ENCODE data around the gene CPB1.

CPB1 gene

GRCh38 chr3:148901987-148902791 lies 74.6 kb downstream of the CPB1 start:
- DNase-seq, result no peak

GRCh38 chr3:148903022-148903442 lies 75.4 kb downstream of the CPB1 start:
- H4K20me1 ChIP-seq (ENCODE audit: insufficient read depth, low read length), result no peaks in the 10 kb centered on the region
- no peaks in the 10 kb centered on the region for H3K79me2 ChIP-seq (ENCODE audit: insufficient read depth, low read length)
- TF ChIP-seq EZH2 (IDR thresholded peaks at IDR 0.05; ENCODE audit: borderline replicate concordance, low read depth, low read length, severe bottlenecking) (no peak), CTCF (IDR thresholded peaks at IDR 0.05; ENCODE audit: borderline replicate concordance, extremely low read depth, low read length, poor library complexity, severe bottlenecking) (no peak)
- H3K9ac ChIP-seq (ENCODE audit: low read depth, low read length), result no peak overlapping the region
- no peak for DNase-seq
- H3K36me3 ChIP-seq (ENCODE audit: insufficient read depth, low read length), result no peaks in the 10 kb centered on the region
- no peak overlapping the region for H3K4me2 ChIP-seq (ENCODE audit: insufficient read depth, low read length)
- no peak overlapping the region for H2AFZ ChIP-seq (ENCODE audit: low read depth, low read length)
- no peak for ATAC-seq (ENCODE audit: insufficient read depth, low read depth)
- H3K4me1 ChIP-seq (ENCODE audit: insufficient read depth, low read length), result no peaks in the 10 kb centered on the region
- H3K4me3 ChIP-seq (ENCODE audit: low read depth in 1 of 2, low read length in 2 of 2), result no peak overlapping the region
- no peak overlapping the region for H3K27ac ChIP-seq (ENCODE audit: low read length)
- peaks cover under 1% of the 10 kb centered on the region for H3K27me3 ChIP-seq (ENCODE audit: insufficient read depth, low read length, poor library complexity)
- H3K9me3 ChIP-seq (ENCODE audit: insufficient read depth, low read length, severe bottlenecking), result no peaks in the 10 kb centered on the region

More at GRCh38 chr3:148901987-148902791, 74.6 kb downstream of the CPB1 start:
- no peaks in the 10 kb centered on the region for H4K20me1 ChIP-seq (ENCODE audit: insufficient read depth, low read length)
- no peak for TF ChIP-seq CTCF (IDR thresholded peaks at IDR 0.05; ENCODE audit: borderline replicate concordance, extremely low read depth, low read length, poor library complexity, severe bottlenecking)
- no peak for TF ChIP-seq EZH2 (IDR thresholded peaks at IDR 0.05; ENCODE audit: borderline replicate concordance, low read depth, low read length, severe bottlenecking)
- H3K27ac ChIP-seq (ENCODE audit: low read length), result no peak overlapping the region
- no peak overlapping the region for H3K4me2 ChIP-seq (ENCODE audit: insufficient read depth, low read length)
- H2AFZ ChIP-seq (ENCODE audit: low read depth, low read length), result no peak overlapping the region
- H3K9me3 ChIP-seq (ENCODE audit: insufficient read depth, low read length, severe bottlenecking), result no peaks in the 10 kb centered on the region
- H3K27me3 ChIP-seq (ENCODE audit: insufficient read depth, low read length, poor library complexity), result no peaks in the 10 kb centered on the region
- H3K9ac ChIP-seq (ENCODE audit: low read depth, low read length), result no peak overlapping the region
- no peaks in the 10 kb centered on the region for H3K79me2 ChIP-seq (ENCODE audit: insufficient read depth, low read length)
- ATAC-seq (ENCODE audit: insufficient read depth, low read depth), result no peak
- H3K4me1 ChIP-seq (ENCODE audit: insufficient read depth, low read length), result no peaks in the 10 kb centered on the region
- H3K36me3 ChIP-seq (ENCODE audit: insufficient read depth, low read length), result no peaks in the 10 kb centered on the region
- H3K4me3 ChIP-seq (ENCODE audit: low read depth in 1 of 2, low read length in 2 of 2), result no peak overlapping the region

- no peaks in the 10 kb centered on the region for H3K9me3 ChIP-seq (ENCODE audit: insufficient read depth, low read length, severe bottlenecking)
- no peak for TF ChIP-seq CTCF (IDR thresholded peaks at IDR 0.05; ENCODE audit: borderline replicate concordance, extremely low read depth, low read length, poor library complexity, severe bottlenecking)
- TF ChIP-seq EZH2 (IDR thresholded peaks at IDR 0.05; ENCODE audit: borderline replicate concordance, low read depth, low read length, severe bottlenecking), result no peak
- H4K20me1 ChIP-seq (ENCODE audit: insufficient read depth, low read length), result no peaks in the 10 kb centered on the region
- no peak overlapping the region for H3K4me3 ChIP-seq (ENCODE audit: low read depth in 1 of 2, low read length in 2 of 2)
- ATAC-seq (ENCODE audit: insufficient read depth, low read depth), result no peak
- H3K4me2 ChIP-seq (ENCODE audit: insufficient read depth, low read length), result no peak overlapping the region
- H3K4me1 ChIP-seq (ENCODE audit: insufficient read depth, low read length), result no peaks in the 10 kb centered on the region
- H3K9ac ChIP-seq (ENCODE audit: low read depth, low read length), result no peak overlapping the region
- H3K27ac ChIP-seq (ENCODE audit: low read length), result no peak overlapping the region
- H3K36me3 ChIP-seq (ENCODE audit: insufficient read depth, low read length), result no peaks in the 10 kb centered on the region
- no peak overlapping the region for H2AFZ ChIP-seq (ENCODE audit: low read depth, low read length)
- peaks cover 3% of the 10 kb centered on the region for H3K27me3 ChIP-seq (ENCODE audit: insufficient read depth, low read length, poor library complexity)
- DNase-seq, result no peak
- H3K79me2 ChIP-seq (ENCODE audit: insufficient read depth, low read length), result no peaks in the 10 kb centered on the region
These were observed 76.3 kb downstream of the CPB1 start for GRCh38 chr3:148903941-148904340.

Measured in DND-41 (cell line).